K562 (cell line): ENCODE measurements around the gene NCL. TPM values are rescaled to one million over a fixed set of nuclear protein-coding genes. Genes with fewer than 3 reads are reported as not detected.

Experiments
- ATAC-seq: fragments of 200-7000 bp; cut with Tn5 transposase; 3 replicates; pipeline ENCODE4 v1.9.1; 2020; ENCODE audit warnings: moderate library complexity
- BruUV-seq: library from RNA; stranded (reverse); fragments of 400-500 nt; replicated peaks from 2 replicates; lab custom pipeline; 2021; lab: Mats Ljungman, UMichigan
- CTCF ChIA-PET: fragments of 300-600 bp; formaldehyde crosslinking; extraction: SDS; loops from one replicate; lab custom pipeline; 2021; ENCODE audit warnings: low intra/inter-chr PET ratio; lab: Yijun Ruan, JAX
- POLR2A ChIA-PET: fragments of 300-600, 350-650 bp; sonication (Branson Sonifier 250); formaldehyde crosslinking; extraction: SDS; loops from one replicate; lab custom pipeline; 2021; ENCODE audit warnings: antibody characterized with exemption, inconsistent platforms; lab: Yijun Ruan, JAX
- DNase-seq, 4 experiments: peaks; one replicate each; pipeline versions ENCODE4 v3.0.0 to v3.0.0-alpha.2; 2011 to 2018; ENCODE audit warnings: low spot score in 3 of 4, mixed read lengths in 3 of 4; ENCODE audit errors: extremely low read depth in 1 of 4
- FAIRE-seq: peaks from 2 replicates; lab custom pipeline; 2011; peaks lifted over from hg19 to GRCh38; lab: Jason Lieb, UNC
- H2AFZ ChIP-seq: 2 replicates; pipeline ENCODE4 v1.6.0; 2011; ENCODE audit warnings: low read depth, low read length, control low read depth, inconsistent platforms
- H3K27ac ChIP-seq: fragments of 200-600 bp; 3 replicates; pipeline ENCODE4 v1.8.0; 2011; ENCODE audit warnings: low read depth, mild to moderate bottlenecking, control low read depth, inconsistent platforms, low read length, moderate library complexity, mixed read lengths; ENCODE audit errors: extremely low read depth
- H3K27me3 ChIP-seq, 2 experiments: fragments of 300-600 bp in 1 of 2; 2 replicates in 1 of 2; 3 replicates in 1 of 2; pipeline versions ENCODE4 v1.6.0 to v1.8.0; 2011; ENCODE audit warnings: inconsistent platforms in 2 of 2, low read length in 2 of 2, mild to moderate bottlenecking in 1 of 2, mixed read lengths in 1 of 2, moderate library complexity in 1 of 2; ENCODE audit not compliant: control insufficient read depth in 2 of 2, insufficient read depth in 2 of 2
- H3K36me3 ChIP-seq: fragments of 300-600 bp; 3 replicates; pipeline ENCODE4 v1.8.0; 2011; ENCODE audit warnings: mild to moderate bottlenecking, low read length, inconsistent platforms; ENCODE audit not compliant: control insufficient read depth, insufficient read depth
- H3K4me1 ChIP-seq, 2 experiments: fragments of 200-600 bp in 1 of 2; replicated peaks in 1 of 2; 2 replicates in 1 of 2; 3 replicates in 1 of 2; pipeline versions ENCODE4 v1.5.1 to v1.8.0; 2011; ENCODE audit warnings: inconsistent platforms in 2 of 2, low read length in 2 of 2, mild to moderate bottlenecking in 1 of 2, mixed read lengths in 1 of 2, moderate library complexity in 1 of 2; ENCODE audit not compliant: control insufficient read depth in 2 of 2, insufficient read depth in 2 of 2
- H3K4me2 ChIP-seq: 2 replicates; pipeline ENCODE4 v1.6.1; 2011; ENCODE audit warnings: low read length, control low read depth, inconsistent platforms, mixed read lengths; ENCODE audit not compliant: insufficient read depth
- H3K4me3 ChIP-seq: fragments of 200-600 bp; sonication (generic), shearing (Covaris generic); 2 replicates; pipeline ENCODE4 v1.5.1; 2016; ENCODE audit warnings: control low read depth, inconsistent platforms
- H3K79me2 ChIP-seq: fragments of 200-600 bp; 3 replicates; pipeline ENCODE4 v1.8.0; 2011; ENCODE audit warnings: low read length, inconsistent platforms; ENCODE audit not compliant: control insufficient read depth, insufficient read depth
- H3K9ac ChIP-seq, 2 experiments: 2 replicates each; pipeline versions ENCODE4 v1.6.0 to v1.6.1; 2011; ENCODE audit warnings: low read depth in 2 of 2, low read length in 2 of 2, control low read depth in 1 of 2, inconsistent platforms in 1 of 2, mild to moderate bottlenecking in 1 of 2, mixed read lengths in 1 of 2; ENCODE audit not compliant: insufficient read depth in 1 of 2
- H3K9me1 ChIP-seq: one replicate; pipeline ENCODE4 v1.6.0; 2011; ENCODE audit warnings: inconsistent platforms, mild to moderate bottlenecking, low read length, moderate library complexity; ENCODE audit not compliant: control insufficient read depth, insufficient read depth
- H3K9me3 ChIP-seq: replicated peaks from 2 replicates; pipeline ENCODE4 v1.5.1; 2011; ENCODE audit warnings: low read depth, low read length, inconsistent platforms; ENCODE audit not compliant: control insufficient read depth, insufficient read depth
- H4K20me1 ChIP-seq: replicated peaks from 2 replicates; pipeline ENCODE4 v1.6.1; 2011; ENCODE audit warnings: low read length, inconsistent platforms, mixed read lengths; ENCODE audit not compliant: control insufficient read depth, insufficient read depth
- FOSL1 ChIP-seq: fragments of 200-800 bp; sonication (Bioruptor generic); conservative IDR thresholded peaks from 2 replicates; pipeline ENCODE4 v1.6.1; 2016; ENCODE audit warnings: missing genetic modification characterization, missing compliant biosample characterization
- POLR2B ChIP-seq: fragments of 450-650 bp; IDR thresholded peaks from 2 replicates; pipeline ENCODE4 v1.6.1; 2018; ENCODE audit warnings: low read depth; ENCODE audit not compliant: partially characterized antibody
- WGBS: fragments of 100-300 bp; shearing (Covaris generic); methylation state at CpG from one replicate; pipeline ENCODE4 v1.1.6; 2016; ENCODE audit warnings: low coverage, mixed read lengths; ENCODE audit not compliant: insufficient coverage; ENCODE audit errors: missing lambda C conversion rate; 5-methylcytosine and 5-hydroxymethylcytosine counted together
- in situ Hi-C: fragments of 300-500 bp; cut with MboI; formaldehyde crosslinking; loops from 4 replicates; pipeline ENCODE4 v1.15.0; 2018; ENCODE audit warnings: inconsistent platforms, mixed read lengths
- intact Hi-C: fragments of 100-400 bp; cut with micrococcal nuclease; formaldehyde crosslinking; loops from 2 replicates; pipeline ENCODE4 v1.14.2; 2022
- polyA plus RNA-seq, 8 experiments: library from polyadenylated mRNA; depleted of rRNA in 4 of 8; stranded (reverse) in 5 of 8; unstranded in 3 of 8; fragments of >200 nt; fragmentation: Nextera tagmentation in 2 of 8; fragmentation: Illumina TruSeq in 1 of 8; extraction: Ambion mirVana in 2 of 8; extraction: Trizol in 1 of 8; gene quantifications; 2 replicates each; pipeline versions ENCODE4 v1.2.1 to v1.2.3, GENCODE V29; 2011 to 2014; ENCODE audit warnings: inconsistent platforms in 1 of 8, missing spikeins in 1 of 8
- total RNA-seq, 7 experiments: library from RNA; depleted of rRNA in 6 of 7; stranded (reverse); fragments of >200 nt in 6 of 7; fragmentation: Illumina TruSeq in 2 of 7; extraction: Trizol in 2 of 7; gene quantifications; 2 replicates each; pipeline versions ENCODE4 v1.2.1 to v1.2.3, GENCODE V29; 2011 to 2021; ENCODE audit warnings: low replicate concordance in 1 of 7

The NCL gene
- total and polyA plus RNA-seq, 9 of the 15 experiments (the other 6 are each of a cell fraction or from before 2014, with no cell fraction given): 80.9 to 732 (median 361) TPM

- intact Hi-C loops: loop anchor here (5.0 kb wide), 1 partner anchor 352 kb away; no protein-coding TSS in a partner anchor
- ATAC-seq (no peak; the same call in 2 of the 3 replicates), DNase-seq (no peak), FAIRE-seq (no peak)
- in situ Hi-C loops: loop anchor here (10.0 kb wide), 1 partner anchor 350 kb away; no protein-coding TSS in a partner anchor
- no peak overlapping the region for H3K27ac ChIP-seq
- WGBS: 85% methylated on average over 4 of the region's 4 CpGs
- H3K36me3 ChIP-seq: peaks cover 68% of the 10 kb centered on the region
- no TSS peak for BruUV-seq
- no peak overlapping the region for H3K4me3 ChIP-seq
- H4K20me1 ChIP-seq: peaks cover 10% of the 10 kb centered on the region
- CTCF ChIA-PET: no interaction called here
- peaks cover 18% of the 10 kb centered on the region; the same call in 2 of the 3 replicates for H3K79me2 ChIP-seq
- no peaks in the 10 kb centered on the region for H3K27me3 ChIP-seq
- H3K9ac ChIP-seq: no peak overlapping the region
- H3K4me1 ChIP-seq: no peaks in the 10 kb centered on the region; a peak in 1 of 5 replicates
- no peaks in the 10 kb centered on the region for H3K9me3 ChIP-seq
- H3K9me1 ChIP-seq: no peaks in the 10 kb centered on the region
- H3K4me2 ChIP-seq: no peak overlapping the region
- TF ChIP-seq POLR2B (peak; percentile 3), FOSL1 (tag) (no peak)
- TF ChIP-seq, all 486 proteins: peak for 1
- POLR2A ChIA-PET: interaction anchor here (0.6 to 5.6 kb wide), 4 partner anchors 11 to 351 kb away, joined by 3 to 95 read pairs (median 9); partner anchors contain the start of gene NCL
- no peak overlapping the region for H2AFZ ChIP-seq
Observed at GRCh38 chr2:231454361-231454791, 9.9 kb downstream of the NCL start.

- no peaks in the 10 kb centered on the region for H3K9me1 ChIP-seq
- peak in 1 of 4 experiments; percentile 33 for DNase-seq
- CTCF ChIA-PET: interaction anchor here (0.5 to 3.2 kb wide), 3 partner anchors 226 to 349 kb away, joined by 3 to 15 read pairs (median 7); no protein-coding TSS in a partner anchor
- no TSS peak for BruUV-seq
- no peak for FAIRE-seq
- no peak overlapping the region; the same call in 2 of the 3 replicates for H3K27ac ChIP-seq
- ATAC-seq: peak; percentile 60
- H3K36me3 ChIP-seq: peaks cover 54% of the 10 kb centered on the region
- no peaks in the 10 kb centered on the region; a peak in 1 of 5 replicates for H3K4me1 ChIP-seq
- WGBS: 38% methylated on average over 9 of the region's 10 CpGs
- no peak overlapping the region for H3K9ac ChIP-seq
- H3K27me3 ChIP-seq: no peaks in the 10 kb centered on the region
- H2AFZ ChIP-seq: no peak overlapping the region
- H3K9me3 ChIP-seq: no peaks in the 10 kb centered on the region
- no peak overlapping the region for H3K4me2 ChIP-seq
- H4K20me1 ChIP-seq: peaks cover 9% of the 10 kb centered on the region
- H3K79me2 ChIP-seq: peaks cover 5% of the 10 kb centered on the region; the same call in 2 of the 3 replicates
- POLR2A ChIA-PET: interaction anchor here (0.5 to 5.6 kb wide), 10 partner anchors 8 to 472 kb away, joined by 3 to 95 read pairs (median 4); partner anchors contain the start of genes ARMC9 and NCL
- in situ Hi-C loops: loop anchor here (10.0 kb wide), 1 partner anchor 348 kb away; no protein-coding TSS in a partner anchor
- intact Hi-C loops: loop anchor here (1.0 to 5.0 kb wide), 3 partner anchors 156 to 351 kb away; no protein-coding TSS in a partner anchor
- no peak overlapping the region for H3K4me3 ChIP-seq
Observed at GRCh38 chr2:231452799-231453508, 11.3 kb downstream of the NCL start.
